ENCODE measurements around the gene NPAS1.
A peak's percentile ranks its signal among the peaks of the same experiment; 100 is the strongest.

NPAS1 gene

GRCh38 chr19:47019431-47020041 is at the start of gene NPAS1:
Gene NPAS1, plus strand, starts transcription at chr19:47019837. Its CDS starts 1,211 bp downstream, at chr19:47021048.
- peak; percentile 18 for DNase-seq (ENCODE audit: low read depth)

GRCh38 chr19:46970815-46971214 is 48.8 kb upstream of the NPAS1 start:
- peak; percentile 100 for DNase-seq (ENCODE audit: low read depth)

- DNase-seq (ENCODE audit: low read depth) = peak; percentile 21
Measured at GRCh38 chr19:46972311-46972710, 47.3 kb upstream of the NPAS1 start.

GRCh38 chr19:46974181-46974580 is 45.5 kb upstream of the NPAS1 start:
- peak; percentile 46 for DNase-seq (ENCODE audit: low read depth)

GRCh38 chr19:46975011-46975924 is 44.4 kb upstream of the NPAS1 start:
- DNase-seq (ENCODE audit: low read depth) = peak; percentile 75

- peak; percentile 99 for DNase-seq (ENCODE audit: low read depth)
Measured at GRCh38 chr19:46975925-46976782, 43.5 kb upstream of the NPAS1 start.

GRCh38 chr19:46976845-46977320 is 42.8 kb upstream of the NPAS1 start:
- DNase-seq (ENCODE audit: low read depth) = peak; percentile 96

GRCh38 chr19:46977548-46977947 is 42.1 kb upstream of the NPAS1 start:
- DNase-seq (ENCODE audit: low read depth) = peak; percentile 34

GRCh38 chr19:46978171-46978869 is 41.3 kb upstream of the NPAS1 start:
- peak; percentile 17 for DNase-seq (ENCODE audit: low read depth)

- no peak for DNase-seq (ENCODE audit: low read depth)
Measured at GRCh38 chr19:46979126-46980105, 40.2 kb upstream of the NPAS1 start.

- no peak for DNase-seq (ENCODE audit: low read depth)
Measured at GRCh38 chr19:46980761-46981160, 38.9 kb upstream of the NPAS1 start.

- peak; percentile 29 for DNase-seq (ENCODE audit: low read depth)
Measured at GRCh38 chr19:46981286-46981945, 38.2 kb upstream of the NPAS1 start.

GRCh38 chr19:46983097-46983496 is 36.5 kb upstream of the NPAS1 start:
- DNase-seq (ENCODE audit: low read depth) = no peak

GRCh38 chr19:46984077-46985010 is 35.3 kb upstream of the NPAS1 start:
- DNase-seq (ENCODE audit: low read depth) = peak; percentile 86

GRCh38 chr19:46985542-46986415 is 33.9 kb upstream of the NPAS1 start:
- DNase-seq (ENCODE audit: low read depth) = no peak

GRCh38 chr19:46988614-46989230 is 30.9 kb upstream of the NPAS1 start:
- no peak for DNase-seq (ENCODE audit: low read depth)

Measured in EH (cell line).